Measurements from ENCODE around the gene TOP2B. TPM values are rescaled to one million over a fixed set of nuclear protein-coding genes. Genes with fewer than 3 reads are reported as not detected.

TOP2B gene
- total and polyA plus RNA-seq, 2 experiments from 2014 or later = 92.0 to 179 TPM

DNA sequence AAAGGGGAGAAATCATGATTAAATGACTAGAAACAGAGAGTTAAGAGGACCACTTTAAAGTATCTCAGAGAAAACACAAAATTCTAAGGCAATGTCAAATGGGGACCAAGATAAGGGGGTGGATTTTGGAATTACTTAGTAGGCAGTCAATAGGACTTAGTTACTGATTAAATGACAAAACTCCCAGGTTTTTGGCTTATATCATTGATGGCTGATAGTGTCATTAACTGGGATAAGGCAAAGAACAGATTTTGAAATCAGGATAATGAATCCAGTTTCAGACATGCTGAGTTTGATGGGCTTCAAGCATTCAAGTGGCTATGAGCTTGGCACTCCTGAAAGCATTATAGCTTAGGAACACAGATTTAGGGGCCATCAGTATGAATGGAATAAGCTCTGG lies 53.9 kb downstream of the TOP2B start:
- no peak for TF ChIP-seq ZNF462 (CRISPR knock-in tag; IDR thresholded peaks at IDR 0.05)
- TF ChIP-seq POLR2AphosphoS5 (IDR thresholded peaks at IDR 0.05; ENCODE audit: low read depth) = no peak
- TF ChIP-seq ETS1 (IDR thresholded peaks at IDR 0.05) = no peak
- TF ChIP-seq ZNF114 (CRISPR knock-in tag; IDR thresholded peaks at IDR 0.05) = no peak
- no peak for TF ChIP-seq EZH2 (IDR thresholded peaks at IDR 0.05; ENCODE audit: low read depth, unreplicated experiment)
- no peak for TF ChIP-seq STAT1 (IDR thresholded peaks at IDR 0.05; ENCODE audit: unreplicated experiment)
- no peak for TF ChIP-seq NANOG (IDR thresholded peaks at IDR 0.05; ENCODE audit: borderline replicate concordance)
- TF ChIP-seq ZNF331 (CRISPR knock-in tag; IDR thresholded peaks at IDR 0.05; ENCODE audit: low read depth) = no peak
- TF ChIP-seq EZH2phosphoT487 (IDR thresholded peaks at IDR 0.05; ENCODE audit: unreplicated experiment) = no peak
- TF ChIP-seq JUNB (IDR thresholded peaks at IDR 0.05; ENCODE audit: unreplicated experiment) = no peak
- no peak for TF ChIP-seq CTCF (conservative IDR thresholded peaks at IDR 0.05; ENCODE audit: low read depth in 2 of 2)
- no peak for TF ChIP-seq CREB1 (CRISPR knock-in tag; IDR thresholded peaks at IDR 0.05; ENCODE audit: low read depth)
- no peak for TF ChIP-seq REST (IDR thresholded peaks at IDR 0.05; ENCODE audit: unreplicated experiment)
- Histone ChIP-seq H3K4me1 (ENCODE audit: insufficient read depth) (no peaks in the 10 kb centered on the region), H3F3A (replicated peaks; ENCODE audit: low read depth) (no peaks in the 10 kb centered on the region), H4K20me1 (replicated peaks; ENCODE audit: insufficient read depth) (no peaks in the 10 kb centered on the region; the same call in 1 of the 2 replicates), H3K27ac (ENCODE audit: low read depth) (no peak overlapping the region), H3K27me3 (ENCODE audit: insufficient read depth) (no peaks in the 10 kb centered on the region), H3K4me3 (no peak overlapping the region), H3K79me2 (replicated peaks; ENCODE audit: insufficient read depth) (0 out of 2 replicates have a peak, but pooled peaks cover 2% of the 10 kb centered on the region), H3K9me2 (ENCODE audit: insufficient read depth) (no peaks in the 10 kb centered on the region), H3K36me3 (ENCODE audit: insufficient read depth) (peaks cover 72% of the 10 kb centered on the region), H3K4me2 (no peak overlapping the region), H2AFZ (no peak overlapping the region)
- Mint-ChIP-seq H3K9me3 (no peaks in the 10 kb centered on the region), H3K4me3 (no peak overlapping the region), H3K27ac (no peak overlapping the region), H3K36me3 (ENCODE audit: low read depth) (peaks cover 70% of the 10 kb centered on the region), H3K27me3 (ENCODE audit: insufficient read depth, low read depth, poor library complexity) (no peaks in the 10 kb centered on the region), H3K4me1 (no peaks in the 10 kb centered on the region)
- ATAC-seq (no peak), DNase-seq (ENCODE audit: low spot score) (no peak)

Measured in GM23338 (cell line).